Measurements from ENCODE around the gene C3orf22.
"Not testable (repeated sequence)": the region's sequence is repeated elsewhere in the genome, so short reads cannot be mapped to it uniquely, and the experiment has no call there.

C3orf22 gene

DNA sequence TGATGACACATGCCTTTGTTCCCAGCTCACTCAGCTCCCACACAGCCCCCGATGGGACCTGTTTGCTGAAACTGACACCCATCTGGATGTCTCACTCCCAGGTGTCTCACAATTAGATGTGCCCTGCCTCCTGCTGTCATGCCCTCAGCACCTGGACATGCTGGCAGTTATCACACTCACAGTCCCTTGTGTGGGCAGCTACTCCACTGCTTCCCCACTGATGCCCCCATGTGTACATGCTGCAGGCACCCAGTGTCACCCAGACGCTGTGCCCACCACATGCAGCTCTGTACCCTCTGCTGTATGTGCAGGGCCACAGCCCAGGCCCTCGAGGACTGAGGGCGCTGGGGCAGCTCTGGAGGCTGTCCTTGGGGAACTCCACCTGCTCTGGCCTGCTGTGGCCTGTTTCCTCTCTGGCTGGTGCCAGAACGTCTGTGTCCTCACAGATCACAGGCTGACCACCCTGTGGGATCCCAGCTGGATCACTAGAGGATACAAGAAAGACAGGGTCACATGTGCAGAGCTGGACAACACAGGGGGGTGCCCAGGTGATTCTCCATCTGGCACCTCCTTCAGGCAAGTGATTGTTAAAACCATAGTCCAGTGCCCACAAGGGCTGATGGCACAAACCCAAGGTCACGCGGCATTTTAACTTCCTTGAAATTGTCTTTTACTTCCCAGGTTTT is 14.0 kb downstream of the C3orf22 start:
- FAIRE-seq (no peak), DNase-seq (ENCODE audit: insufficient read length, low spot score) (no peak)

GRCh38 chr3:126543457-126544061 is 15.2 kb downstream of the C3orf22 start:
- FAIRE-seq (no peak), DNase-seq (ENCODE audit: insufficient read length, low spot score) (no peak)

DNA sequence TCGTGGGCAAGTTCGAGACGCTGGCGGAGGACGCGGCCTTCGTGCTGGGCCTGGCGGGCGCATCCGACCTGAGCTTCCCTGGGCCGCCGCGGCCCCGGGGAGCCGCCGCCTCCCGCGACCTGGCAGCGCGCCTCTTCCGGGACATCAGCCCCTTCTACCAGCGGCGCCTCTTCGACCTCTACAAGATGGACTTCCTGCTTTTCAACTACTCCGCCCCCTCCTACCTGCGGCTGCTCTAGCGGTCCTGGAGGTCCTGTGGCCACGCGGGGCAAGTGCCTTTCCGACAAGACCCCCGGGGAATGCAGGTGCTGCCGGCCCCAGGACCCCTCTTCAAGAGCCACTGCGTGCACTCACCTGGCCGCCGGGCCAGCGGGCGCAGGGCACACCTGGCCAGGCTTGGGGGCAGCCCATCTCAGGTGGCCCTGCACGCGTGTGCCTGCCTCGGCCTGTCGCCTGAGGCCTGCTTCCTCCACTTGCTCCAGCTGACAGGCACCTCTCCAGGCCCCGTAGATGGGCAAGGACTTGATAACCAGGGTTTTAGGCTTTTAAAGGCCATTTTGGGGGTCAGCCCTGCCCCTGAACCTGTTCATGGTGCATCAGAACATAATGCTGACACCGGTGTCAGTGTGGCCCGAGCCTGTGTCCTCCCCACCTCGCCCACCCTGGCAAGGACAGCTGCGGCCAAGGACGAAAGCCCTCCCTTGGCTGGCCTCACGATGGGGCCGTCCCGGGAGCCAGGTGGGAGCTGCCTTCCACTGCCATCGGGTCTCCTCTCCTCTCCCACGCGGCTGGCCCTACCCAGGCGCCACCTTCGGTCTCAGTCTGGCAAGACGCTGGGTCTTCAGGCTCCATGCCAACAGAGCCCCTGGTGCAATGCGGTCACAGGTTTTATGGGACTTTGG is 16.1 kb downstream of the C3orf22 start:
- no peak for FAIRE-seq

GRCh38 chr3:126541628-126542339 is 16.9 kb downstream of the C3orf22 start:
- FAIRE-seq (no peak), DNase-seq (ENCODE audit: insufficient read length, low spot score) (no peak)

More for the DNA sequence above, 16.1 kb downstream of the C3orf22 start:
- DNase-seq (ENCODE audit: insufficient read length, low spot score): no peak

DNA sequence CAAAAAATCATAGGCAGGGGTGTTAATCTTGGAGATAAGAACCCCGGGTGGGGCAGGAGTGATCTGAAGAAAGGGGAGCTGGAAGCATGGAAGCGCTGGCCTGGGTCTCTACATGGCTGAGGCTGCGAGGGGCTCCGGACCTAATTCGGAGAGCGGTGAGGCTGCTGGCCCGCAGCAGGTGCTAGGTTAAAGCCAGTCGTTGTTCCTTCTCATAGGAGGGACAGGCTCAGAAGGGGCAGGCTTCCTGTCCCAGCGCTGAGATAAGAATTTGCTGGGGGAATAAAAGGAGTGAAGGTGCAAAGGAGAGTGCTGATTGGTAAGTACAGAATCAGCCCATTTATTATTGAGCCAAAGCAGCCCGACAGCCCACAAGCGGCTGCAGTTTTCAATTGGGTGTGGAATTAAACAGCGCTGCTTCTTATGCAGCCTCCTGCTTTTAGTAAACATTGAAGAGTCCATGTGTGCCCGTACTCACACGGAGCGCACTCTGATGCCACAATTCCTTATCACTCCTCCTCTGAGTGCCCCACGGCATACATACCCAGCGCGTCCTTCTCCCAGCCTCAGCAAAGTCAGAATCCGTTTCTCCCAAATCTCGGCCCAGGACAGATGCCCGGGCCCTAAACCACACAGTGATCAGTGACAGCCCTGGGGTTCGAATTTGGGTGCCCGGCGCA is 17.6 kb downstream of the C3orf22 start:
- no peak for DNase-seq (ENCODE audit: insufficient read length, low spot score)
- FAIRE-seq: no peak

- FAIRE-seq: no peak
- no peak for DNase-seq (ENCODE audit: insufficient read length, low spot score)
These were observed 18.3 kb downstream of the C3orf22 start for GRCh38 chr3:126540342-126540849.

GRCh38 chr3:126539558-126540250 is 19.0 kb downstream of the C3orf22 start:
- no peak for FAIRE-seq
- no peak for DNase-seq (ENCODE audit: insufficient read length, low spot score)

- no peak for FAIRE-seq
- no peak for DNase-seq (ENCODE audit: insufficient read length, low spot score)
These were observed 19.8 kb downstream of the C3orf22 start for GRCh38 chr3:126538966-126539365.

DNA sequence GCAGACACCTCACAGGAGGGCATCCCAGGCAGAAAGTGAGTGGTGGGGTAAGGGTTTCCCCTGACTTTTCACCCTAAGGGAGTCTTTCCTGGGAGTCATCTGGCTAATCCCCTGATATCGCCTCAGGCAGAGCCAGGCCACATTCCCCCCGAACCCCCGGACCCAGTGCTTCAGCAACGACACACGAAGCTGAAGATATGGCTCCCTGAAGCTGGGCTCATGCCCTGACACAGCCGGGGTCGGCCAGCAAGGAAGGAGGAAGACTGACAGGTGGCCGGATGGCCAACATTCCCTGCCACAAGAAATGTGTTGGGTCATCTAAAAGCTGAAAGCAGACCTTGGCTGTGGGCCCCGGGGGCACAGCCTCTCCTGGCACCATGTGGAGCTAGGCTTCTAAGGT is 20.4 kb downstream of the C3orf22 start:
- DNase-seq (ENCODE audit: insufficient read length, low spot score) (no peak), FAIRE-seq (no peak)

GRCh38 chr3:126537730-126538281 is 20.9 kb downstream of the C3orf22 start:
- no peak for FAIRE-seq

DNA sequence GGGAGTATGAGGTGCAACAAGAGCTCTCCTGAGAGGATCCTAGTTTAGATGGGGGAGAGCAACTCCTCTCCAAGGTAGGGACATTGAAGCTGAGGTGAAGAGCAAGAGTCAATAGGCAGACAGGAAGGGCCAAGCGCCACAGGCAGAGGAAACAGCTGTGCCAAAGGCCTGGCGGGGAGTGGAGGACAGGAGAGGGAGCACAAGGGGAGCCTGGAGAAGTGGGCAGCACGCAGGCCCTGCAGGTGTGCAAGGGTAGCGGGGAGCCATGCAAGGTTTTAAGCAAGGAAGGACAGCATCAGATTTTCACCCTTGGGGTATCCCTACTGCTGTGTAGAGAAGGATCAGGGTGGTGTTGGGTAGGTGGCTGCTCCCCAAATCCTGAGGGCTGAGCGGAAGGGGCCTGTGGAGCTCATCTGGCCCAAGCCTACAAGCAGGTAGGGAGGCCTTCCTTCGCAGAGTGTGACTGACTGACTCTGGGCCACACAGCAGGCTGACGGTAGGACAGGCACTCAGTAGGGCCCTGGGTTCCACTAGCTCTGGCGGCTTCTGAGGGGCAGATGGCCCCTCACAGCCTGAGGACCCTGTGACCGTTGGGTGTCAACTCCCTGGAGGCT is 21.5 kb downstream of the C3orf22 start:
- DNase-seq (ENCODE audit: insufficient read length, low spot score): no peak
- no peak for FAIRE-seq

More at GRCh38 chr3:126537730-126538281, 20.9 kb downstream of the C3orf22 start:
- DNase-seq (ENCODE audit: insufficient read length, low spot score): no peak

DNA sequence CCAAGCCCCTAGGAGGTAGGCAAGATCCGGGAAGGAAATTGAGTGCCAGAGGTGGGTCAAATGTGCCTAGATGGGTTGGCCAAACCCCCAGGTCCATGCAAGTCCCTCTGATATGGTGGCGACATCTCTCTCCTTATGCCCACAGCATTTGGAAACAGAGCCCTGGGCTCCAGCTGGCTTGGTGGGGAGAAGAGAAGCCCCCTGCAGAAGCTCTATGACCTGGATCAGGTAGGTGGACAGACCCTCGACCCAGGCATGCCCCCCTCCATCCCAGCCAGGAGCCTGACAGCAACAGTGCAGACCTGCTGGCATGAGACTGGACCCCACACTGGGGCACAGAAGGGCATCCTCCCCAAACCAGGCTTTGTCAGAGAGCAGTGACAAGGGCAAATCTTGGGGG is 22.6 kb downstream of the C3orf22 start:
- FAIRE-seq: no peak
- DNase-seq (ENCODE audit: insufficient read length, low spot score): no peak

- no peak for FAIRE-seq
- no peak for DNase-seq (ENCODE audit: insufficient read length, low spot score)
These were observed 23.1 kb downstream of the C3orf22 start for GRCh38 chr3:126535636-126536035.

DNA sequence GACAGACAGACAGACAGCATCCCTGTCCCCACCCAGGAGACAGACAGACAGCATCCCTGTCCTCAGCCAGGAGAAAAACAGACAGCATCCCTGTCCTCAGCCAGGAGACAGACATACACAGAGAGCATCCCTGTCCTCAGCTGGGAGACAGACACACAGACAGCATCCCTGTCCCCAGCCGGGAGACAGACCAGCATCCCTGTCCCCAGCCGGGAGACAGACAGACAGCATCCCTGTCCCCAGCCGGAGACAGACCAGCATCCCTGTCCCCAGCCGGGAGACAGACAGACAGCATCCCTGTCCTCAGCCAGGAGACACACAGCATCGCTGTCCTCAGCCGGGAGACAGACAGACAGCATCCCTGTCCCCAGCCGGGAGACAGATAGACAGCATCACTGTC is 24.0 kb downstream of the C3orf22 start:
- DNase-seq (ENCODE audit: insufficient read length, low spot score); FAIRE-seq: not testable (repeated sequence)

DNA sequence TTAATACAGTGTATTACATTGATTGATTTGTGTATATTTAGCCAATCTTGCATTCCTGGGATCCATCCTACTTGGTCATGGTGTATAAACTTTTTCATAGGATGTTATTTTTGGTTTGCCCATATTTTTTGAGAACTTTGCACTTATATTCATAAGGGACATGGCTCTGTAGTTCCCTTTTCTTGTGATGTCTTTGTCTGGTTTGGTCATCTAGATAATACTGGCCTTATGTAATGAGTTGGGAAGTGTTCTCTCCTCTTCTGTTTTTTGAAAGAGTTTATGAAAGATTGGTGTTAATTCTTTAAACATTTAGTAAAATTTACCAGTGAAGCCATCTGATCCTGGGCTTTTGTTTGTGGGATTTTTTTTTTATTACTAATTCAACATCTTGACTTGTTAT is 25.2 kb downstream of the C3orf22 start:
- DNase-seq (ENCODE audit: insufficient read length, low spot score): no peak
- FAIRE-seq: no peak

DNA sequence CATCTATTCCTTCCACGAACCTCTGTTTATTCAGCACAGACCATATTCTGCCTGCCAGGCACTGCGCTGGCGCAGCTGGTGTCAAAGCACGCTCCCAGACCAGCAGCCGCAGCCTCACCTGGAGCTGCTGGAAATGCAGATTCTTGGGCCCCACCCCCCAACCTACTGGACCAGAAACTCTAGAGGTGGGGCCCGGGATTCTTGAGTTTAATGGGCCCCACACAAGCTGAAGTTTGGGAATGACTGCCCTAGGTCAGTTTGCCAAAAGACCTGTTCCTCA is 27.7 kb downstream of the C3orf22 start:
- FAIRE-seq (no peak), DNase-seq (ENCODE audit: insufficient read length, low spot score) (no peak)

- DNase-seq (ENCODE audit: insufficient read length, low spot score) (no peak), FAIRE-seq (no peak)
These were observed 28.3 kb downstream of the C3orf22 start for GRCh38 chr3:126530171-126531050.

DNA sequence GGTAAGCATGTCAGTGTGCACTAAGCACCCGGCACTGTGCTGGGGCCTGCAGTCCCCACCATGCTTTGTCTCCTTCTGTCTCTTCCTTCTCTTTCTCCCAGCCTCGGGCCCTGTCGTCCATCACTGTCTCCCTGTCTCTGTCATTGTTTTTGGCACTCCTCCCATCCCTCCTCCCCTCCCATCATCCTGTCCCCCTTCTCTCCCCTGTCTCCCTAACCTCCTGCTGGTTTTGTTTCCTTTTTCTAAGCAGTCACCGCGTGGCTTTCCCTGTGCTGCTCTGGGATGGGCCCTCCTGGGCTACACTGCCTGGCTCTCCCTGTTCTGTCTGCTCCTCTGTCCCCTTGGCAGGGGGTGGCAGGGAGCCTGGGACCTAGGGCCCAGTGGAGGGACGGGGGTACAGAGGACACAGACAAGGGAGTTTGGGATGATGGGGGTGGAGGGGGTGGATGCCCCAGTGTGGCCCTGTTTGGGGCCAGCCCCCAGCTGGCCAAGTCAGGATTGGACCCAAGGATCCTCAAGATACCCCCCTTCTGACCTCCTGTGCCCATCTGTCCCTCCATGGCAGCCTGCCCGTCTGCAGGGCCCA is 29.1 kb downstream of the C3orf22 start:
- FAIRE-seq (no peak), DNase-seq (ENCODE audit: insufficient read length, low spot score) (no peak)
